GM12878 (cell line): ENCODE data around the gene PPM1K. TPM values are rescaled to one million over a fixed set of nuclear protein-coding genes. Genes with fewer than 3 reads are reported as not detected.

Source experiments
- ATAC-seq: fragments of 200-7000 bp; cut with Tn5 transposase; 3 replicates; pipeline ENCODE4 v1.9.1; 2020; ENCODE audit warnings: mild to moderate bottlenecking, moderate library complexity
- BruUV-seq: library from RNA; stranded (reverse); fragments of 400-500 nt; replicated peaks from 2 replicates; lab custom pipeline; 2021; lab: Mats Ljungman, UMichigan
- CTCF ChIA-PET: fragments of 300-600 bp; sonication (Branson Sonifier 250); formaldehyde crosslinking; extraction: SDS; loops from one replicate; lab custom pipeline; 2021; ENCODE audit warnings: inconsistent platforms; lab: Yijun Ruan, JAX
- POLR2A ChIA-PET: fragments of 350-600 bp; formaldehyde crosslinking; extraction: SDS; loops from one replicate; lab custom pipeline; 2021; ENCODE audit warnings: inconsistent platforms; lab: Charles Lee
- RAD21 ChIA-PET: fragments of 300-600 bp; sonication (Branson Sonifier 250); formaldehyde crosslinking; loops from one replicate; lab custom pipeline; 2023; ENCODE audit warnings: antibody characterized with exemption; ENCODE audit not compliant: unreplicated experiment; lab: Charles Lee
- SMC1A ChIA-PET: fragments of 300-600 bp; sonication (Branson Sonifier 250); formaldehyde crosslinking; loops from one replicate; lab custom pipeline; 2023; ENCODE audit not compliant: unreplicated experiment, uncharacterized antibody; lab: Charles Lee
- DNase-seq: peaks from one replicate; pipeline ENCODE4 v3.0.0-alpha.2; 2011; ENCODE audit warnings: low read depth, low spot score
- FAIRE-seq: peaks from 3 replicates; lab custom pipeline; 2011; peaks lifted over from hg19 to GRCh38; lab: Jason Lieb, UNC
- H2AFZ ChIP-seq: 2 replicates; pipeline ENCODE4 v1.6.0; 2011; ENCODE audit warnings: low read depth, low read length, control low read depth; ENCODE audit not compliant: control insufficient read depth
- H3K27ac ChIP-seq: 2 replicates; pipeline ENCODE4 v1.5.1; 2011; ENCODE audit warnings: control low read depth; ENCODE audit not compliant: control insufficient read depth, insufficient read depth
- H3K27me3 ChIP-seq, 2 experiments: replicated peaks in 1 of 2; 2 replicates each; pipeline versions ENCODE4 v1.6.0 to v1.6.1; 2011; ENCODE audit warnings: low read length in 1 of 2; ENCODE audit not compliant: control insufficient read depth in 2 of 2, insufficient read depth in 2 of 2
- H3K36me3 ChIP-seq, 2 experiments: 2 replicates each; pipeline ENCODE4 v1.5.1; 2011; ENCODE audit warnings: low read length in 1 of 2; ENCODE audit not compliant: control insufficient read depth in 2 of 2, insufficient read depth in 2 of 2
- H3K4me1 ChIP-seq: 2 replicates; pipeline ENCODE4 v1.6.1; 2011; ENCODE audit warnings: mild to moderate bottlenecking, low read length, moderate library complexity, mixed read lengths; ENCODE audit not compliant: control insufficient read depth, insufficient read depth
- H3K4me2 ChIP-seq: 2 replicates; pipeline ENCODE4 v1.6.0; 2011; ENCODE audit warnings: control low read depth; ENCODE audit not compliant: control insufficient read depth, insufficient read depth
- H3K4me3 ChIP-seq: fragments of 200-600 bp; sonication (generic); 2 replicates; pipeline ENCODE4 v1.5.1; 2016
- H3K79me2 ChIP-seq: 2 replicates; pipeline ENCODE4 v1.6.0; 2011; ENCODE audit warnings: low read length; ENCODE audit not compliant: control insufficient read depth, insufficient read depth
- H3K9ac ChIP-seq: 2 replicates; pipeline ENCODE4 v1.8.0; 2011; ENCODE audit warnings: low read length, control low read depth, mixed read lengths; ENCODE audit not compliant: control insufficient read depth, insufficient read depth
- H3K9me3 ChIP-seq: replicated peaks from 3 replicates; pipeline ENCODE4 v1.5.1; 2011; ENCODE audit warnings: mild to moderate bottlenecking, low read length; ENCODE audit not compliant: control insufficient read depth, insufficient read depth
- H4K20me1 ChIP-seq: 2 replicates; pipeline ENCODE4 v1.6.0; 2011; ENCODE audit not compliant: control insufficient read depth, insufficient read depth
- EED ChIP-seq: sonication (generic); IDR thresholded peaks from 2 replicates; pipeline ENCODE4 v1.6.1; 2016; ENCODE audit warnings: antibody characterized with exemption, low read depth
- ESRRA ChIP-seq: IDR thresholded peaks from 2 replicates; pipeline ENCODE4 v1.6.1; 2012; ENCODE audit warnings: mild to moderate bottlenecking, low read length, improper control_type of control experiment
- JUNB ChIP-seq: IDR thresholded peaks from 2 replicates; pipeline ENCODE4 v1.6.1; 2016; ENCODE audit warnings: antibody characterized with exemption, mild to moderate bottlenecking
- JUND ChIP-seq: IDR thresholded peaks from 2 replicates; pipeline ENCODE4 v1.6.1; 2012; ENCODE audit warnings: low read depth, mild to moderate bottlenecking, low read length, improper control_type of control experiment, moderate library complexity
- NR2C1 ChIP-seq: fragments of 450-650 bp; IDR thresholded peaks from 2 replicates; pipeline ENCODE4 v1.6.1; 2017; ENCODE audit warnings: antibody characterized with exemption, mild to moderate bottlenecking, moderate library complexity
- POLR2AphosphoS5 ChIP-seq: IDR thresholded peaks from 2 replicates; pipeline ENCODE4 v1.6.1; 2011; ENCODE audit warnings: mild to moderate bottlenecking, low read length, inconsistent platforms
- WRNIP1 ChIP-seq: IDR thresholded peaks from 2 replicates; pipeline ENCODE4 v1.6.1; 2011; ENCODE audit warnings: low read depth, low read length, improper control_type of control experiment, borderline replicate concordance
- WGBS: methylation state at CpG from one replicate; pipeline ENCODE4 v1.1.6; 2016; ENCODE audit warnings: low lambda C conversion rate; ENCODE audit not compliant: insufficient replicate concordance, insufficient coverage; ENCODE audit errors: missing lambda C conversion rate; 5-methylcytosine and 5-hydroxymethylcytosine counted together
- in situ Hi-C: fragments of 300-500 bp; cut with MboI; formaldehyde crosslinking; loops from 9 replicates; pipeline ENCODE4 v1.14.3; 2018; ENCODE audit warnings: mixed read lengths
- intact Hi-C: fragments of 100-400 bp; cut with micrococcal nuclease; formaldehyde crosslinking; loops from one replicate; pipeline ENCODE4 v1.14.2; 2022; ENCODE audit not compliant: unreplicated experiment
- polyA plus RNA-seq, 11 experiments: library from polyadenylated mRNA; depleted of rRNA in 4 of 11; unstranded in 6 of 11; stranded (reverse) in 5 of 11; fragments of >200 nt; fragmentation: Nextera tagmentation in 4 of 11; fragmentation: Illumina TruSeq in 1 of 11; extraction: Ambion mirVana in 4 of 11; extraction: Trizol in 1 of 11; gene quantifications; 1 replicate in 1 of 11; 2 replicates in 10 of 11; pipeline versions ENCODE4 v1.2.1 to v1.2.3, GENCODE V29; 2011 to 2016; ENCODE audit warnings: inconsistent platforms in 2 of 11, missing spikeins in 2 of 11, low read depth in 1 of 11
- total RNA-seq, 4 experiments: library from RNA; depleted of rRNA in 3 of 4; stranded (reverse); fragments of >200 nt in 3 of 4; fragmentation: Illumina TruSeq in 1 of 4; extraction: Trizol in 1 of 4; gene quantifications; 2 replicates each; pipeline versions ENCODE4 v1.2.1 to v1.2.3, GENCODE V29; 2013 to 2021
- TF ChIP-seq, protein P1 (sequence below): fragments of 450-650 bp; IDR thresholded peaks from 2 replicates; pipeline ENCODE4 v1.6.1; 2017; ENCODE audit warnings: low read depth, mild to moderate bottlenecking, moderate library complexity
- TF ChIP-seq, protein P2 (sequence below): fragments of 450-650 bp; conservative IDR thresholded peaks from 2 replicates; pipeline ENCODE4 v1.6.1; 2017; ENCODE audit warnings: mild to moderate bottlenecking, moderate library complexity
- TF ChIP-seq, protein P3 (sequence below): IDR thresholded peaks from 2 replicates; pipeline ENCODE4 v1.6.1; 2011; ENCODE audit warnings: borderline replicate concordance, low read depth, mild to moderate bottlenecking, moderate library complexity, low read length; ENCODE audit not compliant: insufficient read depth, poor library complexity, severe bottlenecking

The PPM1K gene
- total and polyA plus RNA-seq, 10 of the 15 experiments (the other 5 are each of a cell fraction or from before 2014, with no cell fraction given), result 25.0 to 79.1 (median 36.9) TPM

DNA sequence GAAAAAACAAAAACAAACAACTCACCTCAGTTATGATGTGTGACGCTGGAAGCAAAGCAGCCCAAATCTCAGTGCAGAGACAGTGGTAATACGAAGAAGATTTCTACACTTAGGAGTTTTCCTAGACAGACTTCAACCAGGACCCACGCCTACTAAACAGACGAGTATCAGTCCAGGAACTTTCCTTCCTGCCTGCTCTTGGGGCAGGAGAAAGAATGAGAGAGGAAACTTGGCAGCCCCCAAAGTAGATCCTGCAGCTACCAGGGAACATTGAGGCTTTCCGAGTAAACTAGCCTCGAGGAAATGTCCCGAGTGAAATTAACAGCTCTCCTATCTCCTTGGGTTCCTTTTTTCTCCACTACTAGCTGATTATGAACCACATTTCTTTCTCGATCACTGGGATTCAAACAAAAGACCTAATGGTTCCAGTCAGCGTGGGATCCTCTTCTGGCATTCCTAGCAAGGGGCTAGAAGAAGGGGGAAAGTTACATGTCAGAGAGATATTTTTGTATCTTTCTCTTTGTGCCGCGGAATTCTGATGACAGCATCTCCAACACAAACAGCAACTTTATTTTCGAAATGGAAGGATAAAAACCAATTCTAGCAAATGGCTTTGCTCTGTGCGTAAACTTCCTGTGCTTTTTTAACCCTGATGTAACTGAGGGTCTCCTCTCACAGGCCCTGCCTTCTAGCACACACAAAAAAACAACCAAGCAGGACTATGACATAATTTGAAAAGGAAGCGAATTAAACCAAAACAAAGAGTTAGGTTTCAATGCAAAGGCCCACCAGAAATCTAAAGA, 53.2 kb downstream of the PPM1K start:
- 55% methylated on average over 14 of the region's 14 CpGs for WGBS
- no TSS peak for BruUV-seq
- in situ Hi-C loops (no loop called here), intact Hi-C loops (loop anchor here (5.0 kb wide), 1 partner anchor 126 kb away; no protein-coding TSS in a partner anchor)
- peak overlapping the region; percentile 56 for H2AFZ ChIP-seq
- FAIRE-seq, result no peak
- no peak overlapping the region for H3K4me3 ChIP-seq
- CTCF ChIA-PET, result interaction anchor here (0.6 to 1.5 kb wide), 2 partner anchors 12 to 284 kb away, joined by 3 to 4 read pairs; no protein-coding TSS in a partner anchor
- no peak overlapping the region for H3K9ac ChIP-seq
- peak overlapping the region; percentile 17; the same call in 1 of the 2 replicates for H3K4me2 ChIP-seq
- H3K27me3 ChIP-seq, result no peaks in the 10 kb centered on the region
- no peaks in the 10 kb centered on the region for H3K36me3 ChIP-seq
- SMC1A ChIA-PET, result interaction anchor here (1.0 to 2.3 kb wide), 2 partner anchors 11 to 42 kb away, joined by 3 to 6 read pairs; no protein-coding TSS in a partner anchor
- TF ChIP-seq WRNIP1 (no peak), POLR2AphosphoS5 (no peak), JUND (no peak)
- ATAC-seq, result no peak
- POLR2A ChIA-PET, result no interaction called here
- RAD21 ChIA-PET, result no interaction called here
- H3K79me2 ChIP-seq, result no peaks in the 10 kb centered on the region
- H3K9me3 ChIP-seq, result no peaks in the 10 kb centered on the region; the same call in 2 of the 3 replicates
- no peaks in the 10 kb centered on the region for H3K4me1 ChIP-seq
- no peaks in the 10 kb centered on the region for H4K20me1 ChIP-seq
- DNase-seq, result no peak
- no peak overlapping the region for H3K27ac ChIP-seq

DNA sequence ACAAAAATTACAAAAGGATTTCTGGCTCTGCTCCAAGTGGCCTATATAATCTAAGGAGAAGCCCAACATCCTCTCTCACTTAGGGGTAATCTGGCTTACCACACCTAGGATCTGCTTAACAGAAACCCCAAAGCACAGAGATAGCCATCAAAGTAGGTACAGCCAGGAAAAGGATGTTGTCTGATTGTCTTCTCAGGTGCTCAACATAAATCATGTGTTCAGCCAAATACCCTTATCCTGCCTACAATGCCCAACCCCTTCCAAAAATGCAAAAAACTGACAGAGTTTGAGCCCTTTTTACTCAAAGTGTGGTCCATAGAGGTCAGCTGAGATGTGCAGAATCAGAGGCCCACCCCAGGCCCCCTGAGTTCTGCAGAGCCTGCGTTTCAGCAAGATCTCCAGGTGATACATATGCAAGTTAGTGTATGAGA, 53.9 kb downstream of the PPM1K start:
- Histone ChIP-seq H2AFZ (no peak overlapping the region), H3K4me3 (no peak overlapping the region), H3K9me3 (no peaks in the 10 kb centered on the region; the same call in 2 of the 3 replicates), H3K4me2 (no peak overlapping the region), H3K79me2 (no peaks in the 10 kb centered on the region), H3K36me3 (no peaks in the 10 kb centered on the region), H3K9ac (no peak overlapping the region), H3K27me3 (no peaks in the 10 kb centered on the region), H4K20me1 (no peaks in the 10 kb centered on the region), H3K4me1 (no peaks in the 10 kb centered on the region), H3K27ac (no peak overlapping the region)
- WGBS, result 89% methylated on average over 1 of the region's 1 CpG
- ChIA-PET CTCF (interaction anchor here (0.6 to 1.5 kb wide), 2 partner anchors 11 to 285 kb away, joined by 3 to 4 read pairs; no protein-coding TSS in a partner anchor), POLR2A (no interaction called here), SMC1A (interaction anchor here (2.3 kb wide), 1 partner anchor 12 kb away, joined by 6 read pairs; no protein-coding TSS in a partner anchor), RAD21 (no interaction called here)
- intact Hi-C loops (loop anchor here (5.0 kb wide), 1 partner anchor 127 kb away; no protein-coding TSS in a partner anchor), in situ Hi-C loops (no loop called here)
- ATAC-seq, result no peak
- BruUV-seq, result no TSS peak
- DNase-seq, result no peak
- no peak for FAIRE-seq
- TF ChIP-seq, protein P1, sequence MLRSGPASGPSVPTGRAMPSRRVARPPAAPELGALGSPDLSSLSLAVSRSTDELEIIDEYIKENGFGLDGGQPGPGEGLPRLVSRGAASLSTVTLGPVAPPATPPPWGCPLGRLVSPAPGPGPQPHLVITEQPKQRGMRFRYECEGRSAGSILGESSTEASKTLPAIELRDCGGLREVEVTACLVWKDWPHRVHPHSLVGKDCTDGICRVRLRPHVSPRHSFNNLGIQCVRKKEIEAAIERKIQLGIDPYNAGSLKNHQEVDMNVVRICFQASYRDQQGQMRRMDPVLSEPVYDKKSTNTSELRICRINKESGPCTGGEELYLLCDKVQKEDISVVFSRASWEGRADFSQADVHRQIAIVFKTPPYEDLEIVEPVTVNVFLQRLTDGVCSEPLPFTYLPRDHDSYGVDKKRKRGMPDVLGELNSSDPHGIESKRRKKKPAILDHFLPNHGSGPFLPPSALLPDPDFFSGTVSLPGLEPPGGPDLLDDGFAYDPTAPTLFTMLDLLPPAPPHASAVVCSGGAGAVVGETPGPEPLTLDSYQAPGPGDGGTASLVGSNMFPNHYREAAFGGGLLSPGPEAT, result no peak
- TF ChIP-seq NR2C1 (no peak), POLR2AphosphoS5 (no peak), EED (no peak), ESRRA (no peak), JUNB (no peak)
- TF ChIP-seq, protein P2, sequence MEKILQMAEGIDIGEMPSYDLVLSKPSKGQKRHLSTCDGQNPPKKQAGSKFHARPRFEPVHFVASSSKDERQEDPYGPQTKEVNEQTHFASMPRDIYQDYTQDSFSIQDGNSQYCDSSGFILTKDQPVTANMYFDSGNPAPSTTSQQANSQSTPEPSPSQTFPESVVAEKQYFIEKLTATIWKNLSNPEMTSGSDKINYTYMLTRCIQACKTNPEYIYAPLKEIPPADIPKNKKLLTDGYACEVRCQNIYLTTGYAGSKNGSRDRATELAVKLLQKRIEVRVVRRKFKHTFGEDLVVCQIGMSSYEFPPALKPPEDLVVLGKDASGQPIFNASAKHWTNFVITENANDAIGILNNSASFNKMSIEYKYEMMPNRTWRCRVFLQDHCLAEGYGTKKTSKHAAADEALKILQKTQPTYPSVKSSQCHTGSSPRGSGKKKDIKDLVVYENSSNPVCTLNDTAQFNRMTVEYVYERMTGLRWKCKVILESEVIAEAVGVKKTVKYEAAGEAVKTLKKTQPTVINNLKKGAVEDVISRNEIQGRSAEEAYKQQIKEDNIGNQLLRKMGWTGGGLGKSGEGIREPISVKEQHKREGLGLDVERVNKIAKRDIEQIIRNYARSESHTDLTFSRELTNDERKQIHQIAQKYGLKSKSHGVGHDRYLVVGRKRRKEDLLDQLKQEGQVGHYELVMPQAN, result no peak
- TF ChIP-seq, protein P3, sequence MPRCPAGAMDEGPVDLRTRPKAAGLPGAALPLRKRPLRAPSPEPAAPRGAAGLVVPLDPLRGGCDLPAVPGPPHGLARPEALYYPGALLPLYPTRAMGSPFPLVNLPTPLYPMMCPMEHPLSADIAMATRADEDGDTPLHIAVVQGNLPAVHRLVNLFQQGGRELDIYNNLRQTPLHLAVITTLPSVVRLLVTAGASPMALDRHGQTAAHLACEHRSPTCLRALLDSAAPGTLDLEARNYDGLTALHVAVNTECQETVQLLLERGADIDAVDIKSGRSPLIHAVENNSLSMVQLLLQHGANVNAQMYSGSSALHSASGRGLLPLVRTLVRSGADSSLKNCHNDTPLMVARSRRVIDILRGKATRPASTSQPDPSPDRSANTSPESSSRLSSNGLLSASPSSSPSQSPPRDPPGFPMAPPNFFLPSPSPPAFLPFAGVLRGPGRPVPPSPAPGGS, result no peak
